Measurements from ENCODE around the gene HEPHL1.

DNA sequence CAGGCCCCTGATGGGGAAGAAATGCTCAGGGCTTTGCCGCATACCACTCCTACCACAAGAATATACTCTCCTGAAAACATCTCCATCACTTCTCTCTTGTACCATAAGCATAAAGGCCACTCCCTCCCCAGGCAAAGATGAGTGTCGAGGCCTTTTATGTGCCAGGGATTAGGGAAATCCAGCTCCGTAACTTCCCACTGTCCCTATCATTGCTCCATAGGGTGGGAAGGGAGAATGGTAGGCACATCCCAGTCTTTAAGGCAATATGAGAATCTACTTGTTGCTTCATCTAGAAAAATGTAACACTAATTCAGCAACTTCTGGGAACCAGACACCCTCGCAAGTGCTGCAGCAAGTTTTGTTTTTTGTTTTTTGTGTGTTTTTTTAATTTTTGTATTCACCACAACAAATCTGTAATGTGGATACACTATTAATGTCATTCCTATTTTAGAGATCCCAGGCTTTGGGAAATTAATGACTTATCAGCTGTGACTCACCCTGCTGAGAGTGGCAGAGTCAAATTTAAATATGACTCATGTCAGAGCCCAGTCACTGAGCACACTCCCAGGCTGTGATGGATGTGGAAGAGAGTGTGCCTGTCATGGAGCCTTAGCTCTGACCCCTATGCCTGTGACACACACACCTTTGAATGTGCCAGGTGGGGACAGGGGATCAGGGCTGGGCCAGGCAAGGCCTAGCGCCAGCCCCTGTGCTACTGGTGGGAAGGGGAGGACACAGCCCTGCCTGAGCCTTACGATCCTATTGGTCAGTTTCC is 130.9 kb downstream of the HEPHL1 start:
- TF ChIP-seq EZH2 (IDR thresholded peaks at IDR 0.05), result no peak
- TF ChIP-seq CTCF (IDR thresholded peaks at IDR 0.05), result no peak
- no peak for TF ChIP-seq EZH2phosphoT487 (IDR thresholded peaks at IDR 0.05)

Measured in neural progenitor cell (in vitro differentiated cells).